Fibroblast of skin of left biceps (primary cell): ENCODE data around the gene TCERG1L.

Experiments
- DNase-seq, 2 experiments: peaks; one replicate each; pipeline ENCODE4 v3.0.0-alpha.2; 2013; ENCODE audit warnings: low read depth in 2 of 2

TCERG1L gene

GRCh38 chr10:131314799-131315198 is 3.3 kb upstream of the TCERG1L start:
- DNase-seq: no peak

- no peak for DNase-seq
These were observed 2.6 kb upstream of the TCERG1L start for GRCh38 chr10:131314148-131314547.

- DNase-seq: no peak
These were observed 1.9 kb upstream of the TCERG1L start for GRCh38 chr10:131313377-131313776.

GRCh38 chr10:131312478-131312836 is 936 bp upstream of the TCERG1L start:
- no peak for DNase-seq

GRCh38 chr10:131311402-131311660 is 190 bp downstream of the TCERG1L start:
- DNase-seq: no peak

GRCh38 chr10:131310551-131311401 is 745 bp downstream of the TCERG1L start:
- no peak for DNase-seq

GRCh38 chr10:131310142-131310541 is 1.4 kb downstream of the TCERG1L start:
- no peak for DNase-seq

- no peak for DNase-seq
These were observed 11.0 kb downstream of the TCERG1L start for GRCh38 chr10:131300508-131300907.

GRCh38 chr10:131290781-131291180 is 20.7 kb downstream of the TCERG1L start:
- peak; percentile 14 to 18 for DNase-seq

- DNase-seq: no peak
These were observed 22.9 kb downstream of the TCERG1L start for GRCh38 chr10:131288648-131289047.

- DNase-seq: no peak
These were observed 28.6 kb downstream of the TCERG1L start for GRCh38 chr10:131282961-131283360.

GRCh38 chr10:131280101-131280500 is 31.4 kb downstream of the TCERG1L start:
- DNase-seq: no peak

- DNase-seq: no peak
These were observed 32.0 kb downstream of the TCERG1L start for GRCh38 chr10:131279516-131279915.

- no peak for DNase-seq
These were observed 33.6 kb downstream of the TCERG1L start for GRCh38 chr10:131277969-131278368.

GRCh38 chr10:131277278-131277677 is 34.2 kb downstream of the TCERG1L start:
- no peak for DNase-seq

- no peak for DNase-seq
These were observed 35.8 kb downstream of the TCERG1L start for GRCh38 chr10:131275691-131276090.

GRCh38 chr10:131274883-131275282 is 36.6 kb downstream of the TCERG1L start:
- DNase-seq: no peak

GRCh38 chr10:131274133-131274880 is 37.2 kb downstream of the TCERG1L start:
- DNase-seq: no peak

GRCh38 chr10:131273476-131273875 is 38.0 kb downstream of the TCERG1L start:
- no peak for DNase-seq

GRCh38 chr10:131272897-131273451 is 38.5 kb downstream of the TCERG1L start:
- DNase-seq: no peak

- DNase-seq: no peak
These were observed 39.6 kb downstream of the TCERG1L start for GRCh38 chr10:131271966-131272365.

GRCh38 chr10:131271195-131271880 is 40.2 kb downstream of the TCERG1L start:
- no peak for DNase-seq
